KMS-11 (cell line): Measurements from ENCODE around the gene ADARB1.

Experiments
- H2AFZ ChIP-seq: fragments of 200-600 bp; sonication (generic); 2 replicates; pipeline ENCODE4 v1.6.1; 2016; ENCODE audit warnings: antibody characterized with exemption, mixed run types, low read depth
- H3K27ac ChIP-seq: fragments of 200-600 bp; sonication (generic); 2 replicates; pipeline ENCODE4 v1.6.1; 2016; ENCODE audit warnings: mild to moderate bottlenecking, mixed run types
- H3K27me3 ChIP-seq: fragments of 200-600 bp; sonication (generic); 2 replicates; pipeline ENCODE4 v1.6.1; 2017; ENCODE audit warnings: mild to moderate bottlenecking, low read depth, mixed run types, moderate library complexity; ENCODE audit not compliant: insufficient read depth
- H3K36me3 ChIP-seq: fragments of 200-600 bp; sonication (generic); 2 replicates; pipeline ENCODE4 v1.6.1; 2017; ENCODE audit warnings: mild to moderate bottlenecking, mixed run types; ENCODE audit not compliant: insufficient read depth
- H3K4me1 ChIP-seq: fragments of 200-600 bp; sonication (generic); 2 replicates; pipeline ENCODE4 v1.6.1; 2016; ENCODE audit warnings: mild to moderate bottlenecking, low read depth, mixed run types; ENCODE audit not compliant: poor library complexity, severe bottlenecking
- H3K4me2 ChIP-seq: fragments of 200-600 bp; sonication (generic); 2 replicates; pipeline ENCODE4 v1.7.0; 2016; ENCODE audit warnings: mild to moderate bottlenecking, mixed run types
- H3K4me3 ChIP-seq: fragments of 200-600 bp; sonication (generic); IDR thresholded peaks from 2 replicates; pipeline ENCODE4 v1.6.1; 2017; ENCODE audit warnings: low read depth, low read length, mixed read lengths; ENCODE audit not compliant: insufficient read depth
- H3K79me2 ChIP-seq: fragments of 200-600 bp; sonication (generic); 2 replicates; pipeline ENCODE4 v1.6.1; 2016; ENCODE audit warnings: low read depth, mixed run types; ENCODE audit not compliant: insufficient read depth
- H3K9ac ChIP-seq: fragments of 200-600 bp; sonication (generic); 2 replicates; pipeline ENCODE4 v1.6.1; 2016; ENCODE audit warnings: mild to moderate bottlenecking, mixed run types
- H4K20me1 ChIP-seq: fragments of 200-600 bp; sonication (generic); 2 replicates; pipeline ENCODE4 v1.6.1; 2016; ENCODE audit warnings: mild to moderate bottlenecking, mixed run types; ENCODE audit not compliant: insufficient read depth
- CTCF ChIP-seq: fragments of 200-600 bp; sonication (generic); conservative IDR thresholded peaks from 2 replicates; pipeline ENCODE4 v1.6.1; 2017; ENCODE audit warnings: low read depth, mild to moderate bottlenecking, antibody characterized with exemption, low read length, moderate library complexity, mixed read lengths

The ADARB1 gene

GRCh38 chr21:45108034-45108790, 33.8 kb downstream of the ADARB1 start:
- Histone ChIP-seq H3K36me3 (no peaks in the 10 kb centered on the region), H3K4me3 (no peak overlapping the region), H3K4me2 (peak overlapping the region; percentile 81; the same call in 1 of the 2 replicates), H4K20me1 (no peaks in the 10 kb centered on the region), H3K79me2 (0 out of 2 replicates have a peak, but pooled peaks cover 12% of the 10 kb centered on the region), H3K27ac (no peak overlapping the region), H3K4me1 (peaks cover 99% of the 10 kb centered on the region), H3K27me3 (no peaks in the 10 kb centered on the region), H2AFZ (no peak overlapping the region), H3K9ac (no peak overlapping the region)
- no peak for TF ChIP-seq CTCF

GRCh38 chr21:45108808-45109781, 34.7 kb downstream of the ADARB1 start:
- Histone ChIP-seq H3K4me3 (no peak overlapping the region), H3K27me3 (no peaks in the 10 kb centered on the region), H4K20me1 (no peaks in the 10 kb centered on the region), H3K9ac (peak overlapping the region; percentile 12; the same call in 1 of the 2 replicates), H3K4me2 (peak overlapping the region; percentile 81), H3K36me3 (no peaks in the 10 kb centered on the region), H3K4me1 (peaks cover 99% of the 10 kb centered on the region), H3K27ac (peak overlapping the region; percentile 85), H3K79me2 (peaks cover 18% of the 10 kb centered on the region; the same call in 1 of the 2 replicates), H2AFZ (no peak overlapping the region)
- TF ChIP-seq CTCF = no peak

- H3K9ac ChIP-seq = peak overlapping the region; percentile 12; the same call in 1 of the 2 replicates
- H3K36me3 ChIP-seq = no peaks in the 10 kb centered on the region
- H3K27ac ChIP-seq = peak overlapping the region; percentile 85
- H3K4me2 ChIP-seq = peak overlapping the region; percentile 81
- peaks cover 20% of the 10 kb centered on the region; the same call in 1 of the 2 replicates for H3K79me2 ChIP-seq
- TF ChIP-seq CTCF = no peak
- no peak overlapping the region for H3K4me3 ChIP-seq
- no peak overlapping the region for H2AFZ ChIP-seq
- H3K4me1 ChIP-seq = peaks cover 98% of the 10 kb centered on the region
- no peaks in the 10 kb centered on the region for H3K27me3 ChIP-seq
- no peaks in the 10 kb centered on the region for H4K20me1 ChIP-seq
Measured at GRCh38 chr21:45109831-45110492, 35.6 kb downstream of the ADARB1 start.
